ENCODE data around the gene NEUROD2.

- no peak for TF ChIP-seq CTCF (IDR thresholded peaks at IDR 0.05)
- no peak for TF ChIP-seq POLR2A (IDR thresholded peaks at IDR 0.05)
These were observed 9.1 kb downstream of the NEUROD2 start for GRCh38 chr17:39598630-39599003.
